KBM-7 (cell line): ENCODE results near the gene TREML1.
"Not testable (repeated sequence)": the region's sequence is repeated elsewhere in the genome, so short reads cannot be mapped to it uniquely, and the experiment has no call there.

ENCODE experiments used
- DNase-seq: peaks from one replicate; pipeline ENCODE4 v3.0.0-alpha.2; 2015
- in situ Hi-C: fragments of 300-500 bp; cut with MboI; formaldehyde crosslinking; loops from 2 replicates; pipeline ENCODE4 v1.14.3; 2020; ENCODE audit warnings: low sequenced_read_pairs, low pct_unique_long_range_greater_than_20kb, mixed read lengths

Gene TREML1, protein sequence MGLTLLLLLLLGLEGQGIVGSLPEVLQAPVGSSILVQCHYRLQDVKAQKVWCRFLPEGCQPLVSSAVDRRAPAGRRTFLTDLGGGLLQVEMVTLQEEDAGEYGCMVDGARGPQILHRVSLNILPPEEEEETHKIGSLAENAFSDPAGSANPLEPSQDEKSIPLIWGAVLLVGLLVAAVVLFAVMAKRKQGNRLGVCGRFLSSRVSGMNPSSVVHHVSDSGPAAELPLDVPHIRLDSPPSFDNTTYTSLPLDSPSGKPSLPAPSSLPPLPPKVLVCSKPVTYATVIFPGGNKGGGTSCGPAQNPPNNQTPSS

DNA sequence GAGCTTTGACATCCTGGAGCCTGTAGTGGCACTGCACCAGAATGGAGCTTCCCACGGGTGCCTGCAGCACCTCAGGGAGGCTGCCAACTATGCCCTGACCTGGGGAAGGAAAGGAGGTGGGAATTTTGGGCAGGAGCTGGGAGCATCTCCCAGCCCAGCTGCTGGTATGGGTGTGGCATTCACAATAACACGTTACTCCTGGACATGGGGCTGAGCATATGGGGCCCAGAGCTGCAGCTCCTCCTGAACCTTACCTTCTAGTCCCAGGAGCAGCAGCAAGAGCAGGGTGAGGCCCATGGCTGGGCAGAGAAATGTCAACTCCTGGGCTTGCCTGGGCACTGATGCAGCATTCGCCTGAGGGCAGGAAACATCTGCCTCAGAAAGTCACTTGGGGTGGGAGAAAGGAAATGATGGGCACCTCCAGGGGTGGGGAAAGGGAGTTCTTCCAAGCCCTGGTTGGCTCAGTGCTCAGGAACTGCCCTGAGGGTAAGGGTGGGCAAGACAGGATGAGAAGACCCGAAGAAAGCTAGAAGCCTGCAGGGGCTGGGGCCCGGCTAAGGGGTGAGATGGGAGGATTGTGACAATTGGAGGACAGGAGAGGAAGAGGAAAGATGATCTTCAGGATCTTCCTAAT lies at the start of gene TREML1:
Gene TREML1, minus strand, starts transcription at position 356 of the 634 bp plus-strand sequence. Its CDS starts 59 bp downstream, at position 297.
- no peak for DNase-seq
- in situ Hi-C loops: no loop called here

DNA sequence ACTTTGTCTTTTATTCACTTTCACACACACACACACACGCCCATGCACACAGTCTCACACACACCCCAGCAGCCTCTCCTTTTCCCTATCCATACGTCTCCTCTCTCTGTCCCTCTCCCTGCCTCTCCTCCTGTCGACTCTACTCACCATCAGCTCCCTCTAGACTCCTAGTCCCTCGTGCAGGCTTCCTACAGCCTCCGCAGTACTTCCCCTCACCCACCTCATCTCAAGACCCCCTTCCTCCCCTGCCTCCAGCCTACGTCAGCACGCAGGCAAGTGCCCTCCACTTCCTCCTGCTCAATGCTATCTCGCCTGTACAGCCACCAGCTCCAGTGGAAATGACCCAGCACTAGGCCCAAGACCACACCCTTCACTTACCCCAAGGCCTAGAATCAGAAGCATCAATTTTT lies 47.6 kb upstream of the TREML1 start:
- DNase-seq: peak; percentile 38
- in situ Hi-C loops: no loop called here

DNA sequence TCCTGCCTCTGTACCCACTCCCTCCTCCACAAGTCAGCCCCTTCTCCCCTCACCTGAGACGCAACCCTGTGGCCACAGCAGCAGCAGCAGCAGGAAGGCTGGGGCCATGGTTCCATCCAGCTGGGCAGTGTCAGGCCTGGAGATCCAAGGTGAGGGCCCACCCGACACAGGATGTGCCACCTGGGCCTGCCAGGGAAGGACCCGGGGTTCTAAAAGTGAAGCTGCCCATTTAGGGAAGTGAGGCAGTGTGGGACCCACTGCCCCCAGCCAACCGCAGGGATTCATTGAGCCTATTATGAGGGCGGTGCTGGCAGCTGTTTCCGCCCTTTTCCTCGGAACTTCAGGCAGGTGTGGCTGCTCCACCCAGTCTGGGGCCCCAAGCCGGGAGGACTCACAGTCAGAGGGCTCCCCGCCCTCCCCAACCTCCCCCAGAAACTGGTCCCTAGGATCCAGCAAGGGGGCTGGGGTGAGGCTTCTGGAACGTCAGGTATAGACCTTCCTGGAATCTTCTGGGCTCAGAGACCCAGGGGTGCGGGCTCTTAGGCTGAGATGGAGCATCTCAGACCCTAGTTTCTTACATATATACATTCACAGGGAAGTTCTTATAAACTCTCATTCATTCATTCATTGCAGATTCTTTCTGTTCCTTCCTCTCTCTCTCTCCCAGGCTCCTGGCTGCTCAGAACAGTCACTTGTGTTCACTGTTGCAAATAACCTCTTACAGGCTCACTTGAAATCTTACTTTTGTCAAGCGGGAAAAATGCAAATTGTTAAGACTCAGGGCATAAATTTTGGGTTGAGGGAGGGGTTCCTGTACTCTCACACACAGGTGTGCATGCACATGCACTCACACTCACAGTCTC lies 47.0 kb upstream of the TREML1 start, which contains the start of gene TREML2:
Gene TREML2, minus strand, starts transcription at position 249 of the 863 bp plus-strand sequence. Its CDS starts 141 bp downstream, at position 108.
- in situ Hi-C loops: no loop called here
- peak; percentile 82 for DNase-seq

DNA sequence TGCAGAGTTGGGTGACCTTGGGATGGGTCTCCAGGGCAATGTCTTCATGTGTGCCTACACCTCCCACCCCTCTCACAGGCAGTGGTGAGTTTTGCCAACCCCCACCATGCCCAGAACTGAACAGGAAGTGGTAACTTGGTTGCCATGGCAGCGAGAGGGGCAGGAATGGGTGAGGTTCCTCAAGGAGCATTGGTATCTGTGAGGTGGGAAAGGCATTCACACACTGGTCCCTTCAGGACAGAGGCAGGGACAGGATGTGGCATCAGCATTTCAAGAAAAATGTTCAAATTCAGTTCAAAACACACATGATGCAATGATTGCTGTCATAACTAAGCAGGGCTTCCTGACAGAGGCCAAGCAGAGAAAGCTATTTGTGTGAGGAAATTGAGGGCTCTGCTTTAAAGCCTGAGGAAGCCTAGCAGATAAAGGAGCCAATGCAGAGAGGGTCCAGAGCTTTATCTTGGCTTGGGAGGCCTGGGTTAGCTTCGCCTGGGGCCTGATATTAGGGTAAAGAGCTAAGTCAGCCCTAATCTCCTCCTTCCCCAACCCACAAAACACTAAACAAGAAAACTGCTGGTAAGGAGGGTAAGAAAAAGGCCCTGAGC lies 46.3 kb upstream of the TREML1 start:
- DNase-seq: peak; percentile 80
- in situ Hi-C loops: no loop called here

DNA sequence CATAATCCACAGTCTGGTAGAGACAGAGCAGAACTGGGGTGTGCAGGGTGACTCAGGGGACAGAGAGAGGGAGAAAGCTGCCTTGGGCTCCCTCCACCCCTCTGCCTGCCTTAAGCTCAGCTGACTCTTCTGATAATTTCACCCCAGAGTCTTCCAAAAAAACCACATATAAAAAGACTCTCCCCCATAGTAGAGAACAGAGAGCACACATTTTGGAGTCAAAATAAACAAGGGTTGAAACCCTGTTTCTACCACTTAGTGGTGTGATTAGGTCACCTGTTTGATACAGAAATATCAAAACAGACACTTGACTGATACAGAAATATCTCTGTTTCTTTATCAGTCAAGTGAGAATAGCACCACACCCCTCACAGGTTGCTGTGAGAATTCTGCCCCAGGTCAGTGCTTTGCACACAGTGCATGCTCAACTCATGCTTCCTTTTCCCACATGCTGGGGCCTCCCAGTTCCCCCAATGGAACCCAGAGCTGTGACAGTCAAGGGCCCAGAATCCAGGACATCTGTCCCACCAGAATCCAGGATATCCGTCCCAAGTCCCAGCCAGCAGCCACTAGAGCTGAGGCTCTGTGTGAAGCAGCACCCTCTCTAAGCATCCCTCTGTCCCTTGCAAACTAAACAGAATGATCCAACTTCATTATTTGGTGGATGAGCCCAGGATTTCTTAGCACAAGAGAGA lies 45.6 kb upstream of the TREML1 start:
- in situ Hi-C loops: no loop called here
- DNase-seq: no peak

DNA sequence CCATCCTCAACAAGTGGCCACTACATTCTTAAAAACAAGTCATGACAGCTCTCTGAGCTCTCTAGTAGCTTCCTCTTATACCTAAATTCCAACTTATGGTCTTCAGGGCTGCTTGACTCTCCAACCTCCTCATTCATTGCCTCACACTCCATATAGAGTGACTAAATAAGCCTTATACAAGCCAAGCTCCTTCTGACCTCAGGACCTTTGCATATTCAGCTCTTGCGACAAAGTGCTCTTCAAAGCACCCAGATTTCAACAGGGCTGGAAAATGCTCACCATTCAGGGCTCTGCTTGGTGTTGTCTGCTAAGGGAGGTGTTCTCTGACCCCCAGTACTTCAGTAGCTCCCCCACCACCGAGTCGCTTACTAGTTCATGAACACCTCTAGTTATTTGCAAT lies 43.1 kb upstream of the TREML1 start:
- DNase-seq: no peak
- in situ Hi-C loops: no loop called here

DNA sequence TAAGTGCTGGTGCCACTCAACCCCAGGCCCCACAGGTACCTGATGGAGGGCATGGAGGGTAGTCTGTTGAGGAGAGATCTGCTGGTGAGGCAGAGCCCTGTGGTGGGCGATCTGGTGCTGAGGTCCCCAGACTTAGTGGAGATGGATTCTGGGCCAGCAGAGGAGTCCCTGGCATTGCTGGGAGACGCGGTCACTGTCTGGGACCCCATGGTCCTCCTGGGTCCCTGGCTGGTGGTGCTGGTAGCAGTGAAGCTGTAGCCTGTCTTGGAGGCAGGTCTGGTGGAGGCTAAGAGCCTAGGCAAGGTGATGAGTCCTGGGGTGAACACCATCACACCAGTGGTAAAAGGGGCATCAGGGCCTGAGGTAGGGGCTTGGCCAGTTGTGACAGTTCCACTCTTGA lies 40.2 kb upstream of the TREML1 start:
- no peak for DNase-seq
- in situ Hi-C loops: no loop called here

DNA sequence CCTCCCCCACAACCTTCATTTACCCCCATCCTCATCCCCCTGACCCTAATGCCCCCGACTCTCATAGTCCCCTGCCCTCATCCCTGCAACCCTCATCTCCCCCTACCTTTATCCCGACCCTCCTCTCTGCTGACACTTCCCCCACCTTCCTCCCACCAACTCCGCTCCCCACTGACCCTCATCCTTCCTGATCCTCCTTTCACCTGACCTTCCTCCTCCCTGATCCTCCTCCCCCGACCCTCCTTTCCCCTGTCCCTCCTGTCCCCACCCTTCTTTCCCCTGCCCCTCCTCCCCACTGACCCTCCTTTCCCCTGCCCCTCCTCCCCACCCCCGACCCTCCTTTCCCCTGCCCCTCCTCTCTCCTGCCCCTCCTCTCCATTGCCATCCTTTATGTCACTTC lies 39.7 kb upstream of the TREML1 start:
- in situ Hi-C loops: no loop called here
- no peak for DNase-seq

DNA sequence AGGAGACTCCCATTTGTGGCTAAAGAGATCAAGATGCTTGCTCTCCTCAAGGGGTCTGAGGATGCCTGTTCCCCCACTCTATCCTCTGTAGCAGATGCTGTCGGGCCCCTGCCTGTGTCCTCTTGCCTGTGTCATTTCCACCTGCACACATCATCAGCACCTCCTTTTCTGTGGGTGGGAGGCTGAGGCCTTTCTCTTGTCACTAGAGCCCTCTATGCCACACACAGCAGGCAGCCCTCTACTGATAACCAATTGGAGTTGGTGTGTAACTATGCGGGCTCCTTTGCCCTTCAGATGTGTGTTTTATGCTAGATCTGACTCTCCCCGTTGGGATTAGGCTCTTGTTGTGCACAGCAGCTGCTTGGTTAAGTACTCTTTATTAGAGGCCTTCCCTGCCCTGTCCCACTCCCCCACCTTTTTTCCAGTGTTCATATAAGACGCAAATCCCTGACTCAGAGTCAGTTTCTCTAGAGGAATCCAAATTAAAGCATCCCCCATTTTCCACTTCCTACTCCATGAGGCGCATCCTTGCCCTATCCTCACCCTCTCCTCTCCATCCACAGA lies 39.1 kb upstream of the TREML1 start:
- in situ Hi-C loops: no loop called here
- no peak for DNase-seq

DNA sequence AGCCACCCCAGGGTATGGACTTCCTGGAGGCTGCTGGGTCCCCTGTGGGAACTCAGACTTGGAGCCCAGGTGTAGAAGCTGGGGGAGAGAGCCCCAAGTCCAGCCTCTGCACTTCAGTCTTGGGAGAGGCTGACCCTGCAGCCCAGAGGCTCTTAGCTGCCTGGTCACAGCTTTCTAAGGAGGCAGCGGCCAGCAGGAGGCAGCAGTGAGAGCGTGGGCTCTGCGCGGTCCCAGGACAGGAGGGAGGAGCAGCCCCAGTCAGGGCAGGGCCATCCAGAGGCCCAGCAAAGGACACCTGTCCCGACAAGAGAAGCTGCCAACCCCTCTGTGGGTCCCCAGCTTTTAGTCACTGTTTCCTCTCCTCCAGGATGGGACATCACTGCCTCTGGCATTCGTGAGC lies 37.4 kb upstream of the TREML1 start:
- in situ Hi-C loops: no loop called here
- DNase-seq: peak; percentile 57

DNA sequence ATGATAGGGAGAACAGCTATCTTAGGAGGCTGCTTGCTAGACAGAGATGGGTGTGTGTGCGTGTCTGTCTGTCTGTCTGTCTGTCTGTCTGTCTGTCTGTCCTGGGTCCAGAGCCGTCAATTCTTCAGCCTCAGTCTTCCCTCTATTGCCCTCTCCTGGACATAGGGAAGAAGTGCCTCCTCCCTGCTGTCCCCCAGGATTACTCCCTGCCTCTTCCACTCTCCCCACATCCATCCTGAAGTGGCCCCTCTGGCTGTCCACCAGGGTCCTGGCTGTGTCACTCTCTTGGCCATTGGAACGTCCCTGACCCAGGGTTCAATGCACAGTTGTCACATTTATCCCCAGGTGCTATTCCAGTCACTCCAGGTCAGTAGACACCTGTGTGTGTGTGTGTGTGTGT lies 36.6 kb upstream of the TREML1 start:
- in situ Hi-C loops: no loop called here
- no peak for DNase-seq

DNA sequence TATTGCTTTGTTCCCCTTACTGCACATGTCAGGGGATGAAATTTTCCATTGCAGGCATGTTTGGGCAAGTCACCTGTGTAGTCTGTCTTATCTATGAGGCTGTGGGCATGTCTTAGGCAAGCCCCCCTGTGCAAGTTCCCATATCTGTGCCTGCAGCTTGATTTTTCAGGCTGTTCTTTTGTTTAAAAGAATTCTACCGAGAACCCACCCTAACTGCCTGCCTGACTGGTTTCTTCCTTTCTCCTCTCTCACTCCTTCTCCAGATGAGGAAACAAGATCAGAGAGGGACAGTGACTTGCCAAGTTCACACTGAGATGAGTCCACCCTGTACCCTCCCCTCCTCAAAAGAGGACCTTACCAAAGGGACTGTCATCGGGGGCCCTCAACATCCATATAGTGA lies 35.8 kb upstream of the TREML1 start:
- in situ Hi-C loops: no loop called here
- DNase-seq: peak; percentile 43

DNA sequence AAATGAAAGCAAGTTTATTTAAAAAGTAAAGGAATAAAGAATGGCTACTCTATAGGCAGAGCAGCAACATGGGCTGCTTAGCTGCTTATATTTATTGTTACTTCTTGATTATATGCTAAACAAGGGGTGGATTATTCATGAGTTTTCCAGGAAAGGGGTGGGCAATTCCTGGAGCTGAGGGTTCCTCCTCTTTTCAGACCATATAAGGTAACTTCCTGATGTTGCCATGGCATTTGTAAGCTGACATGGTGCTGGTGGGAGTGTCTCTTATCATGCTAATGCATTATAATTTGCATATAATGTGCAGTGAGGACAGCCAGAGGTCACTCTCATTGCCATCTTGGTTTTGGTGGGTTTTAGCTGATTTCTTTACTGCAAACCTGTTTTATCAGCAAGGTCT lies 34.9 kb upstream of the TREML1 start:
- DNase-seq, in situ Hi-C loops: not testable (repeated sequence)

DNA sequence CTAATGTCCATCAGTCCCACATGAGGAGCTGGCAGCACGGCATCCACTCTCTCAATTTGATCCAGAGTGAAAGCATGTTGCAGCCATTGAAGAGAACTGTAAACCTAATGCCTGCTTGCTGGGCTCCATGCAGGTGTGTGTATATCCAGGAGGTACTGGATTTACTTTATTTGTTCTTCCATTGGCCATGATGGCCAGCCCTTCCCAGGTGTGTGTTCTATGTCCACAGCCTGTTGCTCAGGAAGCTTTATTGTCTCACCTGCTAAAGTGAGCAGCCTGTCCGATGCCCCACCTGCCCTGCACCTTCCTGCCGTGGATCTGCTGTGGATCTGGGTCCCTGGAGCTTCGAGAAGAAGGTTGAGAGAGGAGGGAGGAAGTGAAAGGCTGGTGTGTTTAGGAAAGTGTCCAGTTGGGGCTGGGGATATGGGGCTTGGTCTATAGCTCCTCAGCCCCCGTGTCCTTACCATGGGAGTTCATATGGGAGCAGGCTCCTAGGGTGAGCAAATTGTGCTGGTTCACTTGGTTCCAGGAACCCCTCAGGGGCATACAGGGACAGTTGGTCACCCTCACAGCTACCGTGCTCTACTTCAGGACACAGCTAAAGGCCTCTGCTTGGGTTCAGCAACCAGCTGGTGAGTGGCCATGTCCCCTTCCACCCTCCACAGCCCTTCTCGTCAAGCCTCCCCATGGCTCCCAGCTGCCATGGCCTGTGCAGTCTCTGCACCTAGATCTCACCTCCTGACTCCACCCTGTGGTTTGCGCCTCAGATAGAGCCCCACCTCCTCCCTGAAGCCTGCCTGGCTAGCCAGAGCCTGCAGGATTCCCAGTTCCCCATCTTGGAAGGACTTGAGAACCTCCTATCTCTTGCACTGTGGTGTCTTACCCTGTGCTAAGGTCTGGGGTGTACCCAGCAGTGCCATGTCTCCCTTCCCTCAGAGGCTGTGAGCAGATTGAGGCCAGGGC lies 34.1 kb upstream of the TREML1 start:
- no peak for DNase-seq
- in situ Hi-C loops: no loop called here

DNA sequence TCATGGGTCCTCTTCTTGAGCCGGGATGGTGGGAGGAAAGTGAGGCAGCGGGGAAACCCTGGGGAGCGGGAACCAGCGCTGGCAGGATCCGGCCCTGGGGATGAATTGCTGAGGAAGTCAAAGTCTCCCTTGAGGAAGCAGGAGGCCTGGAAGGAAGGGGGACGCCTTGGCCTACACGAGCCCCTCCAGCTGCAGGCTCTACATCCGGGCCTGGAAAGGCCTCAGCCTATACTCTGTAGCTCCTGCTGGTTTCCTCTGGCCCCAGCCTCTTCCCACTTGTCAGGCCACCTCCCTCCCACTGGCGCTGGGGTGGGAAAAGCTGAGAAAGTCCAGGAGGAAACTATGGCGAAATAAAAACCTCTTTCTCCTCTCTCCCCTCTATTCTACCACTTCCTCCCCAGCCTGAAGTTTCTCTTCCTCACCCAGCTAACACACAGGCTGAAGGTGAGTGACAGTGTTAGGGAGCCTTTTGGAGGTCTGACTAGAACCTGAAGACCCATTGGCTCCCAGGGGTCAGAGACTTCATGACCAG lies 31.9 kb upstream of the TREML1 start:
- in situ Hi-C loops: no loop called here
- DNase-seq: no peak

DNA sequence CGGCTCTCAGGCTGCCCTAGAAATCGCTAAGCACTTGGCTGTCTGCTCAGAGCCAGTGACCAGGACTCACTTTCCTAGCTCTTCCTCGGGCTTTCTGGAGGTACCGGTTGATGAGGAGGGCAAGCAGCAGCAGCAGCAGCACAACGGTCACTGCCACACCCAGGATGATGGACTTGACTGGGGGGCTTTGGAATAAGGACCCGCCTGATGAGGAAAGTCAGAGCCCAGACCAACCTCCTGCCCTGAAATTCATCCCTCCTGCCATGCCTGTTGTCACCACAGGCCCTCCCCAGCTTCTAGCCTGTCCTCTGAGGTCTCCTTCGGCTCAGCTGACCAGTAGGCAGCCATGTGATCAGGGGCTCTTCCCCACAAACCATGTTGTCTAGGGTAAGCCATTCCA lies 30.6 kb upstream of the TREML1 start:
- no peak for DNase-seq
- in situ Hi-C loops: no loop called here
